ENCODE results near the gene PNKD.

PNKD gene

DNA sequence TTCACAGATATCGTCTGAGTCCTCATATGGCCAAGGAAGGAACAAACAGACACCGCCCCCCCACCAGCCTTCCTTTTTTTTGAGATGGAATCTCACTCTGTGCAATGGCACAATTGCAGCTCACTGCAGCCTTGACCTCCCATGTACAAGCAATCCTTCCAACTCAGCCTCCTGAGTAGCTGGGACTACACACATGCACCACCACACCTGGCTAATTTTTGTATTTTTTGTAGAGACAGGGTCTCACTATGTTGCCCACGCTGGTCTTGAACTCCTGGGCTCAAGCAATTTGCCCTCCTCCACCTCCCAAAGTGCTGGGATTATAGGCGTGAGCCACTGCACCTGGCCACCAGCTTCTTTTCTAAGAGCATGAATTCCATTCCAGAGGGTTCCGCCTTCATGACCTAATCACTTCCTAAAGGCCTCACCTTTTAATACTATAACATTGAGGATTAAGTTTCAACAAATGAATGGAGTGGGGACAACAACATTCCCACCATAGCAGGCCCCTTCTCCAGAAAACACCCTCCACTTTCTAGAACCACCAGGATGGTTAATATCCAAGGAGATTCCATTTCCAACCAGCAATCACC lies 24.2 kb downstream of the PNKD start:
- Histone ChIP-seq H3K27me3 (ENCODE audit: insufficient read depth, low read length, poor library complexity, severe bottlenecking) (no peaks in the 10 kb centered on the region), H3K79me2 (ENCODE audit: insufficient read depth, low read length) (no peaks in the 10 kb centered on the region), H2AFZ (ENCODE audit: low read length) (no peak overlapping the region), H3F3A (ENCODE audit: low read depth) (no peaks in the 10 kb centered on the region), H3K9me2 (replicated peaks; ENCODE audit: low read depth, low read length) (no peaks in the 10 kb centered on the region), H3K36me3 (ENCODE audit: insufficient read depth, low read length) (no peaks in the 10 kb centered on the region), H3K4me1 (ENCODE audit: insufficient read depth, low read length, poor library complexity, severe bottlenecking) (no peaks in the 10 kb centered on the region), H3K4me3 (ENCODE audit: low read length, poor library complexity, severe bottlenecking) (no peak overlapping the region), H4K20me1 (ENCODE audit: insufficient read depth, low read length, poor library complexity, severe bottlenecking) (no peaks in the 10 kb centered on the region), H3K9me3 (ENCODE audit: insufficient read depth, low read depth, low read length) (no peaks in the 10 kb centered on the region), H3K9ac (ENCODE audit: low read depth, low read length, poor library complexity, severe bottlenecking) (no peak overlapping the region), H3K4me2 (ENCODE audit: low read depth, low read length, poor library complexity, severe bottlenecking) (no peak overlapping the region)
- TF ChIP-seq CTCF (conservative IDR thresholded peaks at IDR 0.05; ENCODE audit: low read length) (no peak), EZH2phosphoT487 (IDR thresholded peaks at IDR 0.05; ENCODE audit: borderline replicate concordance) (no peak)

GRCh38 chr2:218295029-218295428 lies 24.7 kb downstream of the PNKD start:
- Histone ChIP-seq H3K9ac (ENCODE audit: low read depth, low read length, poor library complexity, severe bottlenecking) (no peak overlapping the region), H3K4me2 (ENCODE audit: low read depth, low read length, poor library complexity, severe bottlenecking) (no peak overlapping the region), H3K79me2 (ENCODE audit: insufficient read depth, low read length) (no peaks in the 10 kb centered on the region), H2AFZ (ENCODE audit: low read length) (no peak overlapping the region; the same call in 1 of the 2 replicates), H4K20me1 (ENCODE audit: insufficient read depth, low read length, poor library complexity, severe bottlenecking) (no peaks in the 10 kb centered on the region), H3F3A (ENCODE audit: low read depth) (no peaks in the 10 kb centered on the region), H3K27me3 (ENCODE audit: insufficient read depth, low read length, poor library complexity, severe bottlenecking) (no peaks in the 10 kb centered on the region), H3K4me3 (ENCODE audit: low read length, poor library complexity, severe bottlenecking) (no peak overlapping the region), H3K9me2 (replicated peaks; ENCODE audit: low read depth, low read length) (no peaks in the 10 kb centered on the region), H3K36me3 (ENCODE audit: insufficient read depth, low read length) (no peaks in the 10 kb centered on the region), H3K9me3 (ENCODE audit: insufficient read depth, low read depth, low read length) (no peaks in the 10 kb centered on the region), H3K4me1 (ENCODE audit: insufficient read depth, low read length, poor library complexity, severe bottlenecking) (no peaks in the 10 kb centered on the region)
- TF ChIP-seq EZH2phosphoT487 (IDR thresholded peaks at IDR 0.05; ENCODE audit: borderline replicate concordance) (no peak), CTCF (conservative IDR thresholded peaks at IDR 0.05; ENCODE audit: low read length) (no peak)

DNA sequence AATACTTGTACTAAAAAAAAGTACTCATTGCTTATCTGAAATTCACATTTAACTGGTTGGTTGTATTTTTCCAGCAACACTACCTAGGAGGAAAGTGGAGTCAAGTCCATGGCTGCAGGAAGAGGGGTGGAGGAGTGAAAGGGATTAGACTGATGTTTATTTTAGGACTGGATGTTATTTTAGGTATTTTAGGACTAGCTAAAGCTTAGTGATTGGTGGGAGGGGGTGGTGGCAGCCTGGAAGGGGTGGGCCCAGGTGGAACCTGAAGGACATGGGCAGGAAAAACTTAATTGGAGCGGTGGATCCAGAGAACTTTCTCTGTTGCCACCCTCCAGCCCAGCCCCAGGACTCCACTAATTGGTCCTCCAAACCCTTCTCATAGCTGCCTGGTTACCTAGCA lies 25.9 kb downstream of the PNKD start:
- TF ChIP-seq EZH2phosphoT487 (IDR thresholded peaks at IDR 0.05; ENCODE audit: borderline replicate concordance) (no peak), CTCF (conservative IDR thresholded peaks at IDR 0.05; ENCODE audit: low read length) (no peak)
- H2AFZ ChIP-seq (ENCODE audit: low read length) = no peak overlapping the region
- no peak overlapping the region for H3K9ac ChIP-seq (ENCODE audit: low read depth, low read length, poor library complexity, severe bottlenecking)
- no peaks in the 10 kb centered on the region for H3K36me3 ChIP-seq (ENCODE audit: insufficient read depth, low read length)
- H4K20me1 ChIP-seq (ENCODE audit: insufficient read depth, low read length, poor library complexity, severe bottlenecking) = no peaks in the 10 kb centered on the region
- no peak overlapping the region for H3K4me2 ChIP-seq (ENCODE audit: low read depth, low read length, poor library complexity, severe bottlenecking)
- no peaks in the 10 kb centered on the region for H3K79me2 ChIP-seq (ENCODE audit: insufficient read depth, low read length)
- no peaks in the 10 kb centered on the region for H3K9me2 ChIP-seq (replicated peaks; ENCODE audit: low read depth, low read length)
- H3F3A ChIP-seq (ENCODE audit: low read depth) = no peaks in the 10 kb centered on the region
- H3K4me1 ChIP-seq (ENCODE audit: insufficient read depth, low read length, poor library complexity, severe bottlenecking) = peaks cover 2% of the 10 kb centered on the region
- no peaks in the 10 kb centered on the region for H3K9me3 ChIP-seq (ENCODE audit: insufficient read depth, low read depth, low read length)
- no peak overlapping the region for H3K4me3 ChIP-seq (ENCODE audit: low read length, poor library complexity, severe bottlenecking)
- no peaks in the 10 kb centered on the region for H3K27me3 ChIP-seq (ENCODE audit: insufficient read depth, low read length, poor library complexity, severe bottlenecking)
